GM11168 (cell line): Measurements from ENCODE around the gene WDR54.
"Not testable (repeated sequence)": the region's sequence is repeated elsewhere in the genome, so short reads cannot be mapped to it uniquely, and the experiment has no call there.

ENCODE experiments used
- in situ Hi-C: fragments of 300-500 bp; cut with MboI; formaldehyde crosslinking; loops from one replicate; pipeline ENCODE4 v1.12.0; 2022; ENCODE audit warnings: low sequenced_read_pairs; ENCODE audit not compliant: unreplicated experiment

WDR54 gene

GRCh38 chr2:74426181-74426758 lies 4.7 kb downstream of the WDR54 start:
- in situ Hi-C loops = no loop called here

GRCh38 chr2:74427551-74427950 lies 6.0 kb downstream of the WDR54 start:
- in situ Hi-C loops = no loop called here

- in situ Hi-C loops = no loop called here
Measured at GRCh38 chr2:74428675-74429074, 7.1 kb downstream of the WDR54 start.

- in situ Hi-C loops = no loop called here
Measured at GRCh38 chr2:74429487-74430451, 8.2 kb downstream of the WDR54 start.

GRCh38 chr2:74430502-74430901 lies 9.0 kb downstream of the WDR54 start:
- in situ Hi-C loops = no loop called here

- in situ Hi-C loops = no loop called here
Measured at GRCh38 chr2:74436111-74436805, 14.7 kb downstream of the WDR54 start.

- in situ Hi-C loops = no loop called here
Measured at GRCh38 chr2:74436848-74437695, 15.5 kb downstream of the WDR54 start.

GRCh38 chr2:74438248-74438647 lies 16.7 kb downstream of the WDR54 start:
- in situ Hi-C loops = no loop called here

GRCh38 chr2:74439373-74439772 lies 17.8 kb downstream of the WDR54 start:
- in situ Hi-C loops = no loop called here

- in situ Hi-C loops = no loop called here
Measured at GRCh38 chr2:74439803-74440377, 18.4 kb downstream of the WDR54 start.

- in situ Hi-C loops = no loop called here
Measured at GRCh38 chr2:74440378-74441169, 19.0 kb downstream of the WDR54 start.

- in situ Hi-C loops = no loop called here
Measured at GRCh38 chr2:74441170-74441689, 19.7 kb downstream of the WDR54 start.

- in situ Hi-C loops = no loop called here
Measured at GRCh38 chr2:74441690-74442482, 20.4 kb downstream of the WDR54 start, which contains the start of gene RTKN. TSS of gene RTKN (minus strand) at chr2:74441937. CDS start at chr2:74441816, 121 bp downstream.

GRCh38 chr2:74442483-74443297 lies 21.2 kb downstream of the WDR54 start:
- in situ Hi-C loops = not testable (repeated sequence)

- in situ Hi-C loops = no loop called here
Measured at GRCh38 chr2:74444498-74445318, 23.2 kb downstream of the WDR54 start.
